ENCODE measurements around the gene SLC51A. TPM values are rescaled to one million over a fixed set of nuclear protein-coding genes. Genes with fewer than 3 reads are reported as not detected.
"Not testable (repeated sequence)": the region's sequence is repeated elsewhere in the genome, so short reads cannot be mapped to it uniquely, and the experiment has no call there.

Gene SLC51A
- total and polyA plus RNA-seq, 9 of the 15 experiments (the other 6 are each of a cell fraction or from before 2014, with no cell fraction given), result 0.35 to 0.38 TPM; not detected in 7

DNA sequence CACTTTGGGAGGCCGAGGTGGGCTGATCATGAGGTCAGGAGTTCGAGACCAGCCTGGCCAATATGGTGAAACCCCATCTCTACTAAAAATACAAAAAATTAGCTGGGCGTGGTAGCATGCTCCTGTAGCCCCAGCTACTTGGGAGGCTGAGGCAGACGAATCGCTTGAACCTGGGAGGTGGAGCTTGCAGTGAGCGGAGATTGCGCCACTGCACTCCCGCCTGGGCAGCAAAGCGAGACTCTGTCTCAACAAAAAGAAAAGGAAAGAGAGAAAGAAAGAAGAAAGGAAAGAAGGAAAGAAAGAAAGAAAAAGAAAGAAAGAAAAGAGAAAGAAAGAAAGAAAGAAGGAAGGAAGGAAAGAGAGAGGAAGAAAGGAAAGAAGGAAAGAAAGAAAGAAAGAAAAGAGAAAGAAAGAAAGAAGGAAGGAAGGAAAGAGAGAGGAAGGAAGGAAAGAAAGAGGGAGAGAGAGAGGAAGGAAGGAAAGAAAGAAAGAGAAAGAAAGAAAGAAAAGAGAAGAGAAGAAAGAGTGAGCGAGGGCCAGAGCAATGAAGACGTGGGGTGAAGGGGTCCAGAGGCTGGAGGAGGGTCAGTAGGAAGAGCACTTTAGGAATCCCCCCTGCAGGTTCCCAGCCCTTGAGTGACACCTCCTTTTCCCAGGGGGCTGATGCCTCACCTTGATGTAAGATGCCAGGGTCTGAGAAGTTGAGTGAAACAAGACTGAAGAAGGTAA lies 6.2 kb upstream of the SLC51A start:
- H3K9me3 ChIP-seq (replicated peaks; ENCODE audit: control insufficient read depth, insufficient read depth, low read depth, low read length); H3K9me1 ChIP-seq (ENCODE audit: control insufficient read depth, insufficient read depth, low read length); DNase-seq (ENCODE audit: extremely low read depth in 1 of 4, low spot score in 3 of 4); H3K27me3 ChIP-seq (ENCODE audit: control insufficient read depth in 2 of 2, insufficient read depth in 2 of 2, low read length in 2 of 2); H4K20me1 ChIP-seq (replicated peaks; ENCODE audit: control insufficient read depth, insufficient read depth, low read length); H2AFZ ChIP-seq (ENCODE audit: low read depth, low read length); FAIRE-seq; H3K4me2 ChIP-seq (ENCODE audit: insufficient read depth, low read length); H3K36me3 ChIP-seq (ENCODE audit: control insufficient read depth, insufficient read depth, low read length); CTCF ChIA-PET (ENCODE audit: low intra/inter-chr PET ratio); intact Hi-C loops (cut with micrococcal nuclease); H3K79me2 ChIP-seq (ENCODE audit: control insufficient read depth, insufficient read depth, low read length); H3K4me3 ChIP-seq; BruUV-seq (replicated peaks); H3K27ac ChIP-seq (ENCODE audit: extremely low read depth, low read depth, low read length); ATAC-seq: not testable (repeated sequence)
- Histone ChIP-seq H3K9ac (ENCODE audit: insufficient read depth in 1 of 2, low read depth in 2 of 2, low read length in 2 of 2) (peak overlapping the region in 1 of 2 experiments; percentile 70; a peak in 1 of 4 replicates), H3K4me1 (replicated peaks in 1 of 2; ENCODE audit: control insufficient read depth in 2 of 2, insufficient read depth in 2 of 2, low read length in 2 of 2) (peaks cover 15 to 48% of the 10 kb centered on the region in 2 experiments; a peak in 4 of 5 replicates)
- POLR2A ChIA-PET, result interaction anchor here (0.7 kb wide), 1 partner anchor 211 kb away, joined by 4 read pairs; no protein-coding TSS in a partner anchor
- 71% methylated on average over 10 of the region's 11 CpGs for WGBS (ENCODE audit: insufficient coverage, low coverage, missing lambda C conversion rate)
- in situ Hi-C loops (cut with MboI), result loop anchor here (25.0 kb wide), 1 partner anchor 498 kb away; the partner anchor contains the start of gene MUC20
- TF ChIP-seq CEBPB (tag; IDR thresholded peaks at IDR 0.05) (peak; percentile 66), ASH1L (IDR thresholded peaks at IDR 0.05; ENCODE audit: borderline replicate concordance, low read depth, partially characterized antibody) (peak; percentile 18), ARID1B (IDR thresholded peaks at IDR 0.05) (0 out of 2 replicates have a peak, but pooled peaks have one; percentile 19), NKRF (IDR thresholded peaks at IDR 0.05; ENCODE audit: borderline replicate concordance) (0 out of 2 replicates have a peak, but pooled peaks have one; percentile 44), DPF2 (IDR thresholded peaks at IDR 0.05) (peak; percentile 43; the same call in 1 of the 2 replicates), LARP7 (IDR thresholded peaks at IDR 0.05) (peak; percentile 79; the same call in 1 of the 2 replicates), CC2D1A (IDR thresholded peaks at IDR 0.05) (0 out of 2 replicates have a peak, but pooled peaks have one; percentile 15), HDAC1 (IDR thresholded peaks at IDR 0.05) (peak in 1 of 2 experiments; percentile 50; a peak in 2 of 4 replicates), PHB2 (IDR thresholded peaks at IDR 0.05; ENCODE audit: low read depth) (0 out of 2 replicates have a peak, but pooled peaks have one; percentile 30), MTA1 (IDR thresholded peaks at IDR 0.05; ENCODE audit: borderline replicate concordance) (0 out of 2 replicates have a peak, but pooled peaks have one; percentile 49), HLTF (IDR thresholded peaks at IDR 0.05) (0 out of 2 replicates have a peak, but pooled peaks have one; percentile 25), ZNF512 (tag; IDR thresholded peaks at IDR 0.05) (peak; percentile 98), TRIM24 (IDR thresholded peaks at IDR 0.05) (peak; percentile 15 to 35; a peak in 1 of 4 replicates)
- TF ChIP-seq, protein P1, sequence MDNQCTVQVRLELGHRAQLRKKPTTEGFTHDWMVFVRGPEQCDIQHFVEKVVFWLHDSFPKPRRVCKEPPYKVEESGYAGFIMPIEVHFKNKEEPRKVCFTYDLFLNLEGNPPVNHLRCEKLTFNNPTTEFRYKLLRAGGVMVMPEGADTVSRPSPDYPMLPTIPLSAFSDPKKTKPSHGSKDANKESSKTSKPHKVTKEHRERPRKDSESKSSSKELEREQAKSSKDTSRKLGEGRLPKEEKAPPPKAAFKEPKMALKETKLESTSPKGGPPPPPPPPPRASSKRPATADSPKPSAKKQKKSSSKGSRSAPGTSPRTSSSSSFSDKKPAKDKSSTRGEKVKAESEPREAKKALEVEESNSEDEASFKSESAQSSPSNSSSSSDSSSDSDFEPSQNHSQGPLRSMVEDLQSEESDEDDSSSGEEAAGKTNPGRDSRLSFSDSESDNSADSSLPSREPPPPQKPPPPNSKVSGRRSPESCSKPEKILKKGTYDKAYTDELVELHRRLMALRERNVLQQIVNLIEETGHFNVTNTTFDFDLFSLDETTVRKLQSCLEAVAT (IDR thresholded peaks at IDR 0.05), result 0 out of 4 replicates have a peak, but pooled peaks of 1 of the 2 experiments have one; percentile 29
- TF ChIP-seq, protein P2, sequence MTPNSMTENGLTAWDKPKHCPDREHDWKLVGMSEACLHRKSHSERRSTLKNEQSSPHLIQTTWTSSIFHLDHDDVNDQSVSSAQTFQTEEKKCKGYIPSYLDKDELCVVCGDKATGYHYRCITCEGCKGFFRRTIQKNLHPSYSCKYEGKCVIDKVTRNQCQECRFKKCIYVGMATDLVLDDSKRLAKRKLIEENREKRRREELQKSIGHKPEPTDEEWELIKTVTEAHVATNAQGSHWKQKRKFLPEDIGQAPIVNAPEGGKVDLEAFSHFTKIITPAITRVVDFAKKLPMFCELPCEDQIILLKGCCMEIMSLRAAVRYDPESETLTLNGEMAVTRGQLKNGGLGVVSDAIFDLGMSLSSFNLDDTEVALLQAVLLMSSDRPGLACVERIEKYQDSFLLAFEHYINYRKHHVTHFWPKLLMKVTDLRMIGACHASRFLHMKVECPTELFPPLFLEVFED (CRISPR knock-in tag; conservative IDR thresholded peaks at IDR 0.05), result 0 out of 2 replicates have a peak, but pooled peaks have one; percentile 37

Measured in K562 (cell line).